ENCODE measurements around the gene KIZ. TPM values are rescaled to one million over a fixed set of nuclear protein-coding genes. Genes with fewer than 3 reads are reported as not detected.

KIZ gene
- total and polyA plus RNA-seq, 7 donors, result 4.6 to 26.2 (median 18.6) TPM

- H3K36me3 ChIP-seq (ENCODE audit: insufficient read depth in 1 of 2, low read depth in 1 of 2), result peaks cover 0 to 6% of the 10 kb centered on the region in 2 donors
- H3K27ac ChIP-seq, result peak overlapping the region; percentile 51
- intact Hi-C loops (cut with DNase I), result no loop called here
- TF ChIP-seq CTCF (IDR thresholded peaks at IDR 0.05), result no peak
- peak in 2 of 4 donors; percentile 44 to 54 for ATAC-seq
- WGBS, 3 donors, result 51 to 61% (median 57%) methylated on average over 2 of the region's 2 CpGs
- no peak for DNase-seq
- H3K4me1 ChIP-seq, result peaks cover 15% of the 10 kb centered on the region
- H3K4me3 ChIP-seq, result no peak overlapping the region
- H3K9me3 ChIP-seq, result no peaks in the 10 kb centered on the region
- no peaks in the 10 kb centered on the region for H3K27me3 ChIP-seq (ENCODE audit: insufficient read depth in 3 of 3, low read length in 2 of 3)
Measured at GRCh38 chr20:21154692-21155091, 28.8 kb downstream of the KIZ start.

GRCh38 chr20:21155268-21155667, 29.4 kb downstream of the KIZ start:
- Histone ChIP-seq H3K27ac (no peak overlapping the region), H3K4me3 (no peak overlapping the region), H3K4me1 (peaks cover 15% of the 10 kb centered on the region), H3K27me3 (ENCODE audit: insufficient read depth in 3 of 3, low read length in 2 of 3) (no peaks in the 10 kb centered on the region), H3K36me3 (ENCODE audit: insufficient read depth in 1 of 2, low read depth in 1 of 2) (peaks cover 0 to 1% of the 10 kb centered on the region in 2 donors), H3K9me3 (no peaks in the 10 kb centered on the region)
- DNase-seq (no peak), ATAC-seq (no peak)
- 96 to 99% (median 98%) methylated on average over 5 of the region's 5 CpGs for WGBS, 3 donors
- intact Hi-C loops (cut with DNase I), result no loop called here
- no peak for TF ChIP-seq CTCF (IDR thresholded peaks at IDR 0.05)

GRCh38 chr20:21156266-21156665, 30.4 kb downstream of the KIZ start:
- no peak for TF ChIP-seq CTCF (IDR thresholded peaks at IDR 0.05)
- Histone ChIP-seq H3K4me3 (no peak overlapping the region), H3K4me1 (peaks cover 15% of the 10 kb centered on the region), H3K36me3 (ENCODE audit: insufficient read depth in 1 of 2, low read depth in 1 of 2) (no peaks in the 10 kb centered on the region), H3K27ac (no peak overlapping the region), H3K27me3 (ENCODE audit: insufficient read depth in 3 of 3, low read length in 2 of 3) (no peaks in the 10 kb centered on the region), H3K9me3 (no peaks in the 10 kb centered on the region)
- no peak for ATAC-seq
- intact Hi-C loops (cut with DNase I), result no loop called here
- no peak for DNase-seq
- WGBS, 3 donors, result 52 to 70% (median 60%) methylated on average over 1 of the region's 1 CpG

GRCh38 chr20:21157006-21157405, 31.1 kb downstream of the KIZ start:
- peaks cover 0 to 5% of the 10 kb centered on the region in 2 donors for H3K36me3 ChIP-seq (ENCODE audit: insufficient read depth in 1 of 2, low read depth in 1 of 2)
- TF ChIP-seq CTCF (IDR thresholded peaks at IDR 0.05), result no peak
- DNase-seq (no peak), ATAC-seq (no peak)
- intact Hi-C loops (cut with DNase I), result no loop called here
- no peaks in the 10 kb centered on the region for H3K9me3 ChIP-seq
- H3K4me3 ChIP-seq, result no peak overlapping the region
- no peaks in the 10 kb centered on the region for H3K27me3 ChIP-seq (ENCODE audit: insufficient read depth in 3 of 3, low read length in 2 of 3)
- peaks cover 14% of the 10 kb centered on the region for H3K4me1 ChIP-seq
- 92 to 98% (median 95%) methylated on average over 4 of the region's 4 CpGs for WGBS, 3 donors
- H3K27ac ChIP-seq, result no peak overlapping the region

DNA sequence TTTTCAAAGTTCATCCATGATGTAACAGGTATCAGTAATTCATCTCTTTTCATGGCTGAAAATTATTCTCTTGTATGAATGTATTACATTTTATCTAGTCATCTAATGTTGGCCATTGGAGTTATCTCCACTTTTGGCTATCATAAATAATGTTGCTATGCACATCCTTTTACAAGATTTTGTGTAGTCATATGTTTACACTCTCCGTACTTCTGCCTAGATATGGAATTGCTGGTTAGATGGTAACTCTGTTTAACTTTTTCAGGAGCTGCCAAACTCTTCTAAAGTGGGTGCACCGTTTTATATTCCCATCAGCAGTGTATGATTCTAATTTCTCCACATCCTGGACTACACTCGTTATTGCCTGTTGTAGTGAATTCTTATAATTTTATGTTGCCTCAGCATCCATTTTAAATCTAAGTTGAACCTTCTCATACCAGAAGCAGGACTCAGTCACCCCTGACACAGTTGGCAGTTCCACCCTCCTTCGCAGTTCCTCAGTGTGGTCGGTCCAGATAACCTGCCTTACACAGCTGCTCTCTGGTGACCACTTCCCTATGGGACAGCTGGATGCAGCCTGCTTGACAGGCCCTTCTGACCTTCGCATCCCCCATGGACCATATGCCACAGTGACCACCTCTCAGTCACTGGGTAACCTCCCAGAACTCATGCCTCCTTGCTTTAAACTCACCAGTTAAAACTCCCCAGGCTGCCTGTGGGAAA, 33.9 kb downstream of the KIZ start:
- H3K27ac ChIP-seq, result no peak overlapping the region
- TF ChIP-seq CTCF (IDR thresholded peaks at IDR 0.05), result no peak
- 84 to 90% (median 89%) methylated on average over 6 of the region's 6 CpGs for WGBS, 3 donors
- no peaks in the 10 kb centered on the region for H3K9me3 ChIP-seq
- no peak overlapping the region for H3K4me3 ChIP-seq
- H3K4me1 ChIP-seq, result peaks cover 2% of the 10 kb centered on the region
- ATAC-seq (no peak), DNase-seq (no peak)
- intact Hi-C loops (cut with DNase I), result no loop called here
- no peaks in the 10 kb centered on the region for H3K27me3 ChIP-seq (ENCODE audit: insufficient read depth in 3 of 3, low read length in 2 of 3)
- H3K36me3 ChIP-seq (ENCODE audit: insufficient read depth in 1 of 2, low read depth in 1 of 2), result peaks cover 0 to 28% of the 10 kb centered on the region in 2 donors
